HG02588 (cell line): ENCODE data around the gene ANGPT4.

Experiments used
- ATAC-seq: cut with Tn5 transposase; IDR thresholded peaks from one replicate; pipeline ENCODE4 v1.9.1; 2021; ENCODE audit warnings: mild to moderate bottlenecking, moderate library complexity; ENCODE audit not compliant: unreplicated experiment

ANGPT4 gene

GRCh38 chr20:942611-943010 is 26.5 kb upstream of the ANGPT4 start:
- ATAC-seq, result no peak

GRCh38 chr20:940926-941325 is 24.8 kb upstream of the ANGPT4 start:
- ATAC-seq, result no peak

- ATAC-seq, result no peak
These were observed 23.5 kb upstream of the ANGPT4 start for GRCh38 chr20:939606-940005.

- no peak for ATAC-seq
These were observed 18.2 kb upstream of the ANGPT4 start for GRCh38 chr20:934186-934840.

- ATAC-seq, result no peak
These were observed 16.9 kb upstream of the ANGPT4 start for GRCh38 chr20:933029-933428.

- no peak for ATAC-seq
These were observed 15.3 kb upstream of the ANGPT4 start for GRCh38 chr20:931401-931800.

- no peak for ATAC-seq
These were observed 10.5 kb upstream of the ANGPT4 start for GRCh38 chr20:926670-927069.

- ATAC-seq, result no peak
These were observed 9.4 kb upstream of the ANGPT4 start for GRCh38 chr20:925516-925915.

- ATAC-seq, result no peak
These were observed 8.5 kb upstream of the ANGPT4 start for GRCh38 chr20:924639-925038.

- ATAC-seq, result no peak
These were observed 6.6 kb upstream of the ANGPT4 start for GRCh38 chr20:922781-923180.

- ATAC-seq, result no peak
These were observed 4.9 kb upstream of the ANGPT4 start for GRCh38 chr20:921068-921467.

- no peak for ATAC-seq
These were observed 4.2 kb upstream of the ANGPT4 start for GRCh38 chr20:920311-920710.

- ATAC-seq, result no peak
These were observed 3.4 kb upstream of the ANGPT4 start for GRCh38 chr20:919491-919916.

- no peak for ATAC-seq
These were observed 1.3 kb upstream of the ANGPT4 start for GRCh38 chr20:917416-917815.

GRCh38 chr20:916825-917224 is 691 bp upstream of the ANGPT4 start:
- ATAC-seq, result no peak

GRCh38 chr20:914727-915498 is 1.2 kb downstream of the ANGPT4 start:
- no peak for ATAC-seq

- no peak for ATAC-seq
These were observed 2.8 kb downstream of the ANGPT4 start for GRCh38 chr20:913306-913849.

GRCh38 chr20:911882-912600 is 4.1 kb downstream of the ANGPT4 start:
- no peak for ATAC-seq

GRCh38 chr20:910870-911770 is 5.0 kb downstream of the ANGPT4 start:
- no peak for ATAC-seq

GRCh38 chr20:910132-910869 is 5.8 kb downstream of the ANGPT4 start:
- no peak for ATAC-seq
